GM12878 (cell line): ENCODE measurements around the gene LRP8. TPM values are rescaled to one million over a fixed set of nuclear protein-coding genes. Genes with fewer than 3 reads are reported as not detected.

Source experiments
- ATAC-seq: fragments of 200-7000 bp; cut with Tn5 transposase; 3 replicates; pipeline ENCODE4 v1.9.1; 2020; ENCODE audit warnings: mild to moderate bottlenecking, moderate library complexity
- BruUV-seq: library from RNA; stranded (reverse); fragments of 400-500 nt; replicated peaks from 2 replicates; lab custom pipeline; 2021; lab: Mats Ljungman, UMichigan
- CTCF ChIA-PET: fragments of 300-600 bp; sonication (Branson Sonifier 250); formaldehyde crosslinking; extraction: SDS; loops from one replicate; lab custom pipeline; 2021; ENCODE audit warnings: inconsistent platforms; lab: Yijun Ruan, JAX
- POLR2A ChIA-PET: fragments of 350-600 bp; formaldehyde crosslinking; extraction: SDS; loops from one replicate; lab custom pipeline; 2021; ENCODE audit warnings: inconsistent platforms; lab: Charles Lee
- RAD21 ChIA-PET: fragments of 300-600 bp; sonication (Branson Sonifier 250); formaldehyde crosslinking; loops from one replicate; lab custom pipeline; 2023; ENCODE audit warnings: antibody characterized with exemption; ENCODE audit not compliant: unreplicated experiment; lab: Charles Lee
- SMC1A ChIA-PET: fragments of 300-600 bp; sonication (Branson Sonifier 250); formaldehyde crosslinking; loops from one replicate; lab custom pipeline; 2023; ENCODE audit not compliant: unreplicated experiment, uncharacterized antibody; lab: Charles Lee
- DNase-seq: peaks from one replicate; pipeline ENCODE4 v3.0.0-alpha.2; 2011; ENCODE audit warnings: low read depth, low spot score
- FAIRE-seq: peaks from 3 replicates; lab custom pipeline; 2011; peaks lifted over from hg19 to GRCh38; lab: Jason Lieb, UNC
- H2AFZ ChIP-seq: 2 replicates; pipeline ENCODE4 v1.6.0; 2011; ENCODE audit warnings: low read depth, low read length, control low read depth; ENCODE audit not compliant: control insufficient read depth
- H3K27ac ChIP-seq: 2 replicates; pipeline ENCODE4 v1.5.1; 2011; ENCODE audit warnings: control low read depth; ENCODE audit not compliant: control insufficient read depth, insufficient read depth
- H3K27me3 ChIP-seq, 2 experiments: replicated peaks in 1 of 2; 2 replicates each; pipeline versions ENCODE4 v1.6.0 to v1.6.1; 2011; ENCODE audit warnings: low read length in 1 of 2; ENCODE audit not compliant: control insufficient read depth in 2 of 2, insufficient read depth in 2 of 2
- H3K36me3 ChIP-seq, 2 experiments: 2 replicates each; pipeline ENCODE4 v1.5.1; 2011; ENCODE audit warnings: low read length in 1 of 2; ENCODE audit not compliant: control insufficient read depth in 2 of 2, insufficient read depth in 2 of 2
- H3K4me1 ChIP-seq: 2 replicates; pipeline ENCODE4 v1.6.1; 2011; ENCODE audit warnings: mild to moderate bottlenecking, low read length, moderate library complexity, mixed read lengths; ENCODE audit not compliant: control insufficient read depth, insufficient read depth
- H3K4me2 ChIP-seq: 2 replicates; pipeline ENCODE4 v1.6.0; 2011; ENCODE audit warnings: control low read depth; ENCODE audit not compliant: control insufficient read depth, insufficient read depth
- H3K4me3 ChIP-seq: fragments of 200-600 bp; sonication (generic); 2 replicates; pipeline ENCODE4 v1.5.1; 2016
- H3K79me2 ChIP-seq: 2 replicates; pipeline ENCODE4 v1.6.0; 2011; ENCODE audit warnings: low read length; ENCODE audit not compliant: control insufficient read depth, insufficient read depth
- H3K9ac ChIP-seq: 2 replicates; pipeline ENCODE4 v1.8.0; 2011; ENCODE audit warnings: low read length, control low read depth, mixed read lengths; ENCODE audit not compliant: control insufficient read depth, insufficient read depth
- H3K9me3 ChIP-seq: replicated peaks from 3 replicates; pipeline ENCODE4 v1.5.1; 2011; ENCODE audit warnings: mild to moderate bottlenecking, low read length; ENCODE audit not compliant: control insufficient read depth, insufficient read depth
- H4K20me1 ChIP-seq: 2 replicates; pipeline ENCODE4 v1.6.0; 2011; ENCODE audit not compliant: control insufficient read depth, insufficient read depth
- BHLHE40 ChIP-seq, 2 experiments: fragments of 450-650 bp in 1 of 2; IDR thresholded peaks; 2 replicates each; pipeline ENCODE4 v1.6.1; 2011 to 2017; ENCODE audit warnings: low read depth in 2 of 2, borderline replicate concordance in 1 of 2, improper control_type of control experiment in 1 of 2, low read length in 1 of 2, mild to moderate bottlenecking in 1 of 2
- CHD2 ChIP-seq: IDR thresholded peaks from 2 replicates; pipeline ENCODE4 v1.6.1; 2011; ENCODE audit warnings: low read depth, low read length, improper control_type of control experiment, borderline replicate concordance
- CHD4 ChIP-seq: fragments of 200-600 bp; sonication (generic); IDR thresholded peaks from 2 replicates; pipeline ENCODE4 v1.6.1; 2016; ENCODE audit warnings: mild to moderate bottlenecking
- HDAC2 ChIP-seq: fragments of 200-600 bp; sonication (generic); IDR thresholded peaks from 2 replicates; pipeline ENCODE4 v1.6.1; 2017
- NR2F1 ChIP-seq: fragments of 450-650 bp; conservative IDR thresholded peaks from 2 replicates; pipeline ENCODE4 v1.6.1; 2017; ENCODE audit warnings: mild to moderate bottlenecking
- PML ChIP-seq: IDR thresholded peaks from 2 replicates; pipeline ENCODE4 v1.6.1; 2012; ENCODE audit warnings: low read length, inconsistent platforms
- RAD21 ChIP-seq: IDR thresholded peaks from 2 replicates; pipeline ENCODE4 v1.6.1; 2011; ENCODE audit warnings: mild to moderate bottlenecking, low read depth, low read length, moderate library complexity; ENCODE audit not compliant: insufficient read depth
- RUNX3 ChIP-seq: IDR thresholded peaks from 2 replicates; pipeline ENCODE4 v1.6.1; 2012; ENCODE audit warnings: low read length, inconsistent platforms
- SMC3 ChIP-seq: IDR thresholded peaks from 2 replicates; pipeline ENCODE4 v1.6.1; 2011; ENCODE audit warnings: low read length, improper control_type of control experiment, borderline replicate concordance
- YY1 ChIP-seq: IDR thresholded peaks from 2 replicates; pipeline ENCODE4 v1.6.1; 2011; ENCODE audit warnings: low read depth, mild to moderate bottlenecking, low read length
- ZNF217 ChIP-seq: fragments of 450-650 bp; IDR thresholded peaks from 2 replicates; pipeline ENCODE4 v1.6.1; 2017; ENCODE audit warnings: antibody characterized with exemption, mild to moderate bottlenecking
- ZNF687 ChIP-seq: fragments of 450-650 bp; IDR thresholded peaks from 2 replicates; pipeline ENCODE4 v1.6.1; 2017; ENCODE audit warnings: mild to moderate bottlenecking, moderate library complexity
- WGBS: methylation state at CpG from one replicate; pipeline ENCODE4 v1.1.6; 2016; ENCODE audit warnings: low lambda C conversion rate; ENCODE audit not compliant: insufficient replicate concordance, insufficient coverage; ENCODE audit errors: missing lambda C conversion rate; 5-methylcytosine and 5-hydroxymethylcytosine counted together
- in situ Hi-C: fragments of 300-500 bp; cut with MboI; formaldehyde crosslinking; loops from 9 replicates; pipeline ENCODE4 v1.14.3; 2018; ENCODE audit warnings: mixed read lengths
- intact Hi-C: fragments of 100-400 bp; cut with micrococcal nuclease; formaldehyde crosslinking; loops from one replicate; pipeline ENCODE4 v1.14.2; 2022; ENCODE audit not compliant: unreplicated experiment
- polyA plus RNA-seq, 11 experiments: library from polyadenylated mRNA; depleted of rRNA in 4 of 11; unstranded in 6 of 11; stranded (reverse) in 5 of 11; fragments of >200 nt; fragmentation: Nextera tagmentation in 4 of 11; fragmentation: Illumina TruSeq in 1 of 11; extraction: Ambion mirVana in 4 of 11; extraction: Trizol in 1 of 11; gene quantifications; 1 replicate in 1 of 11; 2 replicates in 10 of 11; pipeline versions ENCODE4 v1.2.1 to v1.2.3, GENCODE V29; 2011 to 2016; ENCODE audit warnings: inconsistent platforms in 2 of 11, missing spikeins in 2 of 11, low read depth in 1 of 11
- total RNA-seq, 4 experiments: library from RNA; depleted of rRNA in 3 of 4; stranded (reverse); fragments of >200 nt in 3 of 4; fragmentation: Illumina TruSeq in 1 of 4; extraction: Trizol in 1 of 4; gene quantifications; 2 replicates each; pipeline versions ENCODE4 v1.2.1 to v1.2.3, GENCODE V29; 2013 to 2021
- TF ChIP-seq, protein P1 (sequence below): fragments of 450-650 bp; IDR thresholded peaks from 2 replicates; pipeline ENCODE4 v1.6.1; 2017; ENCODE audit warnings: borderline replicate concordance
- TF ChIP-seq, protein P2 (sequence below): IDR thresholded peaks from 2 replicates; pipeline ENCODE4 v1.6.1; 2011; ENCODE audit warnings: mild to moderate bottlenecking, low read depth, low read length, moderate library complexity; ENCODE audit not compliant: insufficient replicate concordance
- TF ChIP-seq, protein P3 (sequence below): IDR thresholded peaks from 2 replicates; pipeline ENCODE4 v1.6.1; 2011; ENCODE audit warnings: low read depth, mild to moderate bottlenecking, low read length, moderate library complexity, borderline replicate concordance; ENCODE audit errors: extremely low read depth

The LRP8 gene
- total and polyA plus RNA-seq, 10 of the 15 experiments (the other 5 are each of a cell fraction or from before 2014, with no cell fraction given), result 2.8 to 40.5 (median 22.3) TPM

- Histone ChIP-seq H4K20me1 (no peaks in the 10 kb centered on the region), H3K27me3 (no peaks in the 10 kb centered on the region), H3K9me3 (no peaks in the 10 kb centered on the region), H3K4me1 (no peaks in the 10 kb centered on the region), H3K4me3 (no peak overlapping the region), H3K79me2 (no peaks in the 10 kb centered on the region), H3K27ac (no peak overlapping the region), H3K9ac (no peak overlapping the region), H2AFZ (no peak overlapping the region), H3K4me2 (no peak overlapping the region), H3K36me3 (peaks cover 25 to 29% of the 10 kb centered on the region in 2 experiments)
- RAD21 ChIA-PET, result interaction anchor here (0.8 to 1.7 kb wide), 7 partner anchors 10 to 107 kb away, joined by 3 to 12 read pairs (median 5); no protein-coding TSS in a partner anchor
- no peak for DNase-seq
- no peak for FAIRE-seq
- ATAC-seq, result peak; percentile 75
- SMC1A ChIA-PET, result interaction anchor here (0.5 to 3.2 kb wide), 9 partner anchors 10 to 977 kb away, joined by 3 to 18 read pairs (median 3); no protein-coding TSS in a partner anchor
- CTCF ChIA-PET, result interaction anchor here (1.3 to 9.5 kb wide), 4 partner anchors 8 to 107 kb away, joined by 3 to 95 read pairs (median 6); no protein-coding TSS in a partner anchor
- WGBS, result 34% methylated on average over 8 of the region's 8 CpGs
- POLR2A ChIA-PET, result interaction anchor here (0.8 to 1.6 kb wide), 4 partner anchors 8 to 40 kb away, joined by 3 to 9 read pairs (median 4); no protein-coding TSS in a partner anchor
- BruUV-seq, result TSS peak; percentile 33
- in situ Hi-C loops, result no loop called here
- intact Hi-C loops, result no loop called here
- TF ChIP-seq, protein P1, sequence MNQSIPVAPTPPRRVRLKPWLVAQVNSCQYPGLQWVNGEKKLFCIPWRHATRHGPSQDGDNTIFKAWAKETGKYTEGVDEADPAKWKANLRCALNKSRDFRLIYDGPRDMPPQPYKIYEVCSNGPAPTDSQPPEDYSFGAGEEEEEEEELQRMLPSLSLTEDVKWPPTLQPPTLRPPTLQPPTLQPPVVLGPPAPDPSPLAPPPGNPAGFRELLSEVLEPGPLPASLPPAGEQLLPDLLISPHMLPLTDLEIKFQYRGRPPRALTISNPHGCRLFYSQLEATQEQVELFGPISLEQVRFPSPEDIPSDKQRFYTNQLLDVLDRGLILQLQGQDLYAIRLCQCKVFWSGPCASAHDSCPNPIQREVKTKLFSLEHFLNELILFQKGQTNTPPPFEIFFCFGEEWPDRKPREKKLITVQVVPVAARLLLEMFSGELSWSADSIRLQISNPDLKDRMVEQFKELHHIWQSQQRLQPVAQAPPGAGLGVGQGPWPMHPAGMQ, result no peak
- TF ChIP-seq RUNX3 (0 out of 2 replicates have a peak, but pooled peaks have one; percentile 12), ZNF687 (0 out of 2 replicates have a peak, but pooled peaks have one; percentile 32), PML (no peak), RAD21 (no peak), BHLHE40 (IDR thresholded peaks at IDR 0.05; ENCODE audit: borderline replicate concordance in 1 of 2, low read depth in 2 of 2, low read length in 1 of 2) (peak; percentile 62 to 66; a peak in 3 of 4 replicates), CHD2 (no peak), CHD4 (no peak), YY1 (no peak), HDAC2 (no peak), ZNF217 (no peak), NR2F1 (no peak), SMC3 (no peak)
- TF ChIP-seq, protein P2, sequence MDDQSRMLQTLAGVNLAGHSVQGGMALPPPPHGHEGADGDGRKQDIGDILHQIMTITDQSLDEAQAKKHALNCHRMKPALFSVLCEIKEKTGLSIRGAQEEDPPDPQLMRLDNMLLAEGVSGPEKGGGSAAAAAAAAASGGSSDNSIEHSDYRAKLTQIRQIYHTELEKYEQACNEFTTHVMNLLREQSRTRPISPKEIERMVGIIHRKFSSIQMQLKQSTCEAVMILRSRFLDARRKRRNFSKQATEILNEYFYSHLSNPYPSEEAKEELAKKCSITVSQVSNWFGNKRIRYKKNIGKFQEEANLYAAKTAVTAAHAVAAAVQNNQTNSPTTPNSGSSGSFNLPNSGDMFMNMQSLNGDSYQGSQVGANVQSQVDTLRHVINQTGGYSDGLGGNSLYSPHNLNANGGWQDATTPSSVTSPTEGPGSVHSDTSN, result peak; percentile 65
- TF ChIP-seq, protein P3, sequence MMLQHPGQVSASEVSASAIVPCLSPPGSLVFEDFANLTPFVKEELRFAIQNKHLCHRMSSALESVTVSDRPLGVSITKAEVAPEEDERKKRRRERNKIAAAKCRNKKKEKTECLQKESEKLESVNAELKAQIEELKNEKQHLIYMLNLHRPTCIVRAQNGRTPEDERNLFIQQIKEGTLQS, result no peak
Observed at GRCh38 chr1:53285969-53286760, 41.7 kb downstream of the LRP8 start.
